Kidney (tissue), 14 donors: ENCODE data around the gene DNAJC16. TPM values are rescaled to one million over a fixed set of nuclear protein-coding genes. Genes with fewer than 3 reads are reported as not detected.
"Not testable (repeated sequence)": the region's sequence is repeated elsewhere in the genome, so short reads cannot be mapped to it uniquely, and the experiment has no call there.

ENCODE experiments used
- DNase-seq, 5 donors: peaks; one replicate each; pipeline ENCODE4 v3.0.0-alpha.2; 2013 to 2020
- FAIRE-seq: peaks from 2 replicates; lab custom pipeline; 2012; peaks lifted over from hg19 to GRCh38; lab: Jason Lieb, UNC
- H3K27ac ChIP-seq, 2 donors: one replicate each; pipeline ENCODE4 v1.7.0; 2013; ENCODE audit warnings: low read depth in 2 of 2, low read length in 2 of 2, inconsistent platforms in 1 of 2
- H3K27me3 ChIP-seq: one replicate; pipeline ENCODE4 v1.7.1; 2013; ENCODE audit warnings: low read length, inconsistent platforms; ENCODE audit not compliant: control insufficient read depth, insufficient read depth
- H3K36me3 ChIP-seq, 3 donors: one replicate each; pipeline versions ENCODE4 v1.7.0 to v1.7.1; 2013; ENCODE audit warnings: low read length in 3 of 3, control low read depth in 1 of 3, inconsistent platforms in 1 of 3; ENCODE audit not compliant: insufficient read depth in 3 of 3, control insufficient read depth in 2 of 3
- H3K4me1 ChIP-seq, 3 donors: one replicate each; pipeline versions ENCODE4 v1.7.0 to v1.7.1; 2013; ENCODE audit warnings: low read length in 3 of 3, inconsistent platforms in 1 of 3, low read depth in 1 of 3; ENCODE audit not compliant: control insufficient read depth in 2 of 3, insufficient read depth in 2 of 3
- H3K4me3 ChIP-seq, 3 donors: one replicate each; pipeline versions ENCODE4 v1.7.0 to v1.8.1; 2013; ENCODE audit warnings: low read length in 3 of 3, control low read depth in 1 of 3, inconsistent platforms in 1 of 3
- H3K9ac ChIP-seq, 3 donors: one replicate each; pipeline versions ENCODE4 v1.7.0 to v1.7.1; 2013; ENCODE audit warnings: low read length in 3 of 3, control low read depth in 1 of 3, inconsistent platforms in 1 of 3
- H3K9me3 ChIP-seq, 3 donors: one replicate each; pipeline versions ENCODE4 v1.7.0 to v1.7.1; 2013; ENCODE audit warnings: low read length in 3 of 3, control low read depth in 1 of 3, inconsistent platforms in 1 of 3; ENCODE audit not compliant: control insufficient read depth in 2 of 3, insufficient read depth in 1 of 3
- CTCF ChIP-seq: IDR thresholded peaks from 3 replicates; pipeline ENCODE4 v1.5.1; 2012; ENCODE audit warnings: mild to moderate bottlenecking, moderate library complexity, borderline replicate concordance; ENCODE audit not compliant: insufficient read depth; ENCODE audit errors: extremely low read depth
- intact Hi-C: fragments of 100-400 bp; cut with DNase I; formaldehyde crosslinking; loops from one replicate; pipeline ENCODE4 v1.11.1; 2022
- polyA plus RNA-seq: library from polyadenylated mRNA; stranded (reverse); fragments of 350-450 nt; fragmentation: Illumina TruSeq; extraction: RNeasy Lipid Tissue Mini Kit (QIAGEN cat#74804); gene quantifications from one replicate; pipeline ENCODE4 v1.2.3, GENCODE V29; 2014; ENCODE audit warnings: low read depth, low replicate concordance; ENCODE audit not compliant: insufficient read depth
- total RNA-seq: library from RNA; stranded (reverse); fragmentation: NEBNext Ultra II Directional; extraction: Animal tissue kit (Norgen Biotek cat#: 25700); gene quantifications from one replicate; pipeline ENCODE4 v1.2.1, GENCODE V29; 2021
- donor health status: control.
- donor health status: control.
- donor health status: control.
- donor health status: control.
- donor health status: control.
- donor health status: DM: yes; HTN: yes; CAD: no.
- donor health status: Normal renal cell carcinoma (clear cell type).

DNAJC16 gene
- total and polyA plus RNA-seq, 2 donors from 2014 or later, result 7.6 to 30.1 TPM

- intact Hi-C loops, result no loop called here
- no peaks in the 10 kb centered on the region for H3K4me1 ChIP-seq
These were observed 11.5 kb upstream of the DNAJC16 start for GRCh38 chr1:15515022-15515663.

GRCh38 chr1:15519625-15520024 lies 7.0 kb upstream of the DNAJC16 start:
- no peak for DNase-seq
- intact Hi-C loops, result no loop called here

More at GRCh38 chr1:15515022-15515663, 11.5 kb upstream of the DNAJC16 start:
- DNase-seq (no peak), FAIRE-seq (no peak)
- Histone ChIP-seq H3K9me3 (no peaks in the 10 kb centered on the region), H3K27ac (no peak overlapping the region), H3K9ac (no peak overlapping the region), H3K36me3 (peaks cover 0 to 22% (median 2%) of the 10 kb centered on the region in 3 donors), H3K27me3 (no peaks in the 10 kb centered on the region), H3K4me3 (no peak overlapping the region)
- TF ChIP-seq CTCF, result no peak

GRCh38 chr1:15521206-15521906 lies 5.3 kb upstream of the DNAJC16 start:
- H3K9me3 ChIP-seq, intact Hi-C loops, H3K27ac ChIP-seq, FAIRE-seq, H3K27me3 ChIP-seq, H3K9ac ChIP-seq, H3K4me3 ChIP-seq: not testable (repeated sequence)
- DNase-seq, result peak in 4 of 5 donors; percentile 65 to 80 (median 74)
- H3K36me3 ChIP-seq, result peaks cover 0 to 14% (median 0%) of the 10 kb centered on the region in 3 donors
- H3K4me1 ChIP-seq, result peaks cover 0 to 19% (median 10%) of the 10 kb centered on the region in 3 donors

More at GRCh38 chr1:15519625-15520024, 7.0 kb upstream of the DNAJC16 start:
- Histone ChIP-seq H3K27me3 (no peaks in the 10 kb centered on the region), H3K4me3 (no peak overlapping the region), H3K4me1 (peaks cover 0 to 8% (median 7%) of the 10 kb centered on the region in 3 donors), H3K9me3 (no peaks in the 10 kb centered on the region), H3K9ac (no peak overlapping the region), H3K27ac (no peak overlapping the region), H3K36me3 (peaks cover 0 to 15% (median 2%) of the 10 kb centered on the region in 3 donors)
- no peak for TF ChIP-seq CTCF
- FAIRE-seq, result no peak

DNA sequence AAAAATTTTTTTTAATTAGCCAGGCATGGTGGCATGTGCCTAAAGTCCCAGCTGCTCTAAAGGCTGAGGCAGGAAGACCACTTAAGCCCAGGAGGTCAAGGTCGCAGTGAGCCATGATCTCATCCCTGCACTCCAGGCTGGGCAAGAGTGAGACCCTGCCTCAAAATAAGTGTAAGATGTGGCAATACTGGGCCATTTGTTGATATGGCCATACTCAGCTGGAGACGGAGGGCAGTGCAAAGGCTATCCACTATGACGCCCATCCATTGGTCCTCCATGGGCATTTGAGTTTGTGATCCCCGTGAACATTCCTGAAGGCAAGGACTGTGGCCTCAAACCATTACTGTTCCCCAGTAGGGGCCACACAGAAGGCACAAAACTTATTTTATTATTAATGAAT lies 4.1 kb upstream of the DNAJC16 start:
- no peak for TF ChIP-seq CTCF
- FAIRE-seq (no peak), DNase-seq (peak in 2 of 5 donors; percentile 12 to 61)
- Histone ChIP-seq H3K9ac (no peak overlapping the region), H3K4me1 (peaks cover 0 to 19% (median 15%) of the 10 kb centered on the region in 3 donors), H3K4me3 (no peak overlapping the region), H3K9me3 (no peaks in the 10 kb centered on the region), H3K36me3 (peaks cover 0 to 4% (median 0%) of the 10 kb centered on the region in 3 donors), H3K27ac (no peak overlapping the region), H3K27me3 (no peaks in the 10 kb centered on the region)
- intact Hi-C loops, result no loop called here
